Occipital lobe (tissue), 2 donors: ENCODE measurements around the gene WDR86. TPM values are rescaled to one million over a fixed set of nuclear protein-coding genes. Genes with fewer than 3 reads are reported as not detected.

Experiments
- DNase-seq: peaks from one replicate; lab custom pipeline; 2025; lab: John Stamatoyannopoulos, UW
- total RNA-seq: library from RNA; depleted of rRNA; stranded (reverse); fragments of >200 nt; gene quantifications from one replicate; pipeline ENCODE4 v1.2.3, GENCODE V29; 2014

Gene WDR86
- 50.2 TPM for total RNA-seq

GRCh38 chr7:151409667-151410404 is at the start of gene WDR86:
TSS of gene WDR86 (minus strand) at chr7:151410038. CDS start at chr7:151409589, 449 bp downstream.
- DNase-seq = no peak

GRCh38 chr7:151457534-151457933 is 47.7 kb upstream of the WDR86 start:
- no peak for DNase-seq

- DNase-seq = no peak
These were observed 46.9 kb upstream of the WDR86 start for GRCh38 chr7:151456782-151457181.

GRCh38 chr7:151456276-151456675 is 46.4 kb upstream of the WDR86 start:
- no peak for DNase-seq

- DNase-seq = no peak
These were observed 45.9 kb upstream of the WDR86 start for GRCh38 chr7:151455690-151456089.

GRCh38 chr7:151454932-151455530 is 45.2 kb upstream of the WDR86 start:
- DNase-seq = no peak

GRCh38 chr7:151454305-151454704 is 44.5 kb upstream of the WDR86 start:
- no peak for DNase-seq

GRCh38 chr7:151453326-151453791 is 43.5 kb upstream of the WDR86 start:
- no peak for DNase-seq

GRCh38 chr7:151452680-151453325 is 43.0 kb upstream of the WDR86 start:
- DNase-seq = no peak

GRCh38 chr7:151451626-151452571 is 42.1 kb upstream of the WDR86 start:
- no peak for DNase-seq

- DNase-seq = no peak
These were observed 41.3 kb upstream of the WDR86 start for GRCh38 chr7:151451156-151451555.

GRCh38 chr7:151449990-151450389 is 40.2 kb upstream of the WDR86 start:
- DNase-seq = no peak

GRCh38 chr7:151448261-151449252 is 38.7 kb upstream of the WDR86 start:
- no peak for DNase-seq

GRCh38 chr7:151447901-151448260 is 38.0 kb upstream of the WDR86 start:
- no peak for DNase-seq

- no peak for DNase-seq
These were observed 37.5 kb upstream of the WDR86 start for GRCh38 chr7:151447312-151447711.

GRCh38 chr7:151446412-151446811 is 36.6 kb upstream of the WDR86 start:
- DNase-seq = no peak

- DNase-seq = no peak
These were observed 34.8 kb upstream of the WDR86 start for GRCh38 chr7:151444632-151445031.

GRCh38 chr7:151442776-151443496 is 33.1 kb upstream of the WDR86 start:
- no peak for DNase-seq

- no peak for DNase-seq
These were observed 31.1 kb upstream of the WDR86 start for GRCh38 chr7:151440799-151441445.
